ENCODE measurements around the gene ACOX1.

DNA sequence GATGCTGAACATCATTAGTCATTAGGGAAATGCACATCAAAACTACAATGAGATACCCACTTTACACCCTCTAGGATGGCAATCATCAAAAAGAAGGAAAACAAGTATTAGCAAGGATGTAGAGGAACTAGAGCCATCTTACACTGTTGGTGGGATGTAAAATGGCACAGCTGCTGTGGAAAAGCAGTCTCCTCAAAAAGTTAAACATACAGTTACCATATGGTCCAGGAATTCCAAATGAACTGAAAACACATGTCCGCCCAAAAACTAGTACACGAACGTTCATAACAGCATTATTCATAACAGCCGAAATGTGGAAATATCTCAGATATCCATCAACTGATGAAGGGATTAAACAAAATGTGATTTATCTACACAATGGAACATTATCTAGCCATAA lies 45.2 kb downstream of the ACOX1 start:
- TF ChIP-seq, protein P1, sequence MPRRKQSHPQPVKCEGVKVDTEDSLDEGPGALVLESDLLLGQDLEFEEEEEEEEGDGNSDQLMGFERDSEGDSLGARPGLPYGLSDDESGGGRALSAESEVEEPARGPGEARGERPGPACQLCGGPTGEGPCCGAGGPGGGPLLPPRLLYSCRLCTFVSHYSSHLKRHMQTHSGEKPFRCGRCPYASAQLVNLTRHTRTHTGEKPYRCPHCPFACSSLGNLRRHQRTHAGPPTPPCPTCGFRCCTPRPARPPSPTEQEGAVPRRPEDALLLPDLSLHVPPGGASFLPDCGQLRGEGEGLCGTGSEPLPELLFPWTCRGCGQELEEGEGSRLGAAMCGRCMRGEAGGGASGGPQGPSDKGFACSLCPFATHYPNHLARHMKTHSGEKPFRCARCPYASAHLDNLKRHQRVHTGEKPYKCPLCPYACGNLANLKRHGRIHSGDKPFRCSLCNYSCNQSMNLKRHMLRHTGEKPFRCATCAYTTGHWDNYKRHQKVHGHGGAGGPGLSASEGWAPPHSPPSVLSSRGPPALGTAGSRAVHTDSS (tag by site-specific recombination; IDR thresholded peaks at IDR 0.05): no peak
- TF ChIP-seq, protein P2, sequence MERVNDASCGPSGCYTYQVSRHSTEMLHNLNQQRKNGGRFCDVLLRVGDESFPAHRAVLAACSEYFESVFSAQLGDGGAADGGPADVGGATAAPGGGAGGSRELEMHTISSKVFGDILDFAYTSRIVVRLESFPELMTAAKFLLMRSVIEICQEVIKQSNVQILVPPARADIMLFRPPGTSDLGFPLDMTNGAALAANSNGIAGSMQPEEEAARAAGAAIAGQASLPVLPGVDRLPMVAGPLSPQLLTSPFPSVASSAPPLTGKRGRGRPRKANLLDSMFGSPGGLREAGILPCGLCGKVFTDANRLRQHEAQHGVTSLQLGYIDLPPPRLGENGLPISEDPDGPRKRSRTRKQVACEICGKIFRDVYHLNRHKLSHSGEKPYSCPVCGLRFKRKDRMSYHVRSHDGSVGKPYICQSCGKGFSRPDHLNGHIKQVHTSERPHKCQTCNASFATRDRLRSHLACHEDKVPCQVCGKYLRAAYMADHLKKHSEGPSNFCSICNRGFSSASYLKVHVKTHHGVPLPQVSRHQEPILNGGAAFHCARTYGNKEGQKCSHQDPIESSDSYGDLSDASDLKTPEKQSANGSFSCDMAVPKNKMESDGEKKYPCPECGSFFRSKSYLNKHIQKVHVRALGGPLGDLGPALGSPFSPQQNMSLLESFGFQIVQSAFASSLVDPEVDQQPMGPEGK (tag by site-specific recombination; IDR thresholded peaks at IDR 0.05): no peak
- no peak for TF ChIP-seq TCF7L2 (IDR thresholded peaks at IDR 0.05; ENCODE audit: borderline replicate concordance, low read depth, low read length)
- TF ChIP-seq, protein P3, sequence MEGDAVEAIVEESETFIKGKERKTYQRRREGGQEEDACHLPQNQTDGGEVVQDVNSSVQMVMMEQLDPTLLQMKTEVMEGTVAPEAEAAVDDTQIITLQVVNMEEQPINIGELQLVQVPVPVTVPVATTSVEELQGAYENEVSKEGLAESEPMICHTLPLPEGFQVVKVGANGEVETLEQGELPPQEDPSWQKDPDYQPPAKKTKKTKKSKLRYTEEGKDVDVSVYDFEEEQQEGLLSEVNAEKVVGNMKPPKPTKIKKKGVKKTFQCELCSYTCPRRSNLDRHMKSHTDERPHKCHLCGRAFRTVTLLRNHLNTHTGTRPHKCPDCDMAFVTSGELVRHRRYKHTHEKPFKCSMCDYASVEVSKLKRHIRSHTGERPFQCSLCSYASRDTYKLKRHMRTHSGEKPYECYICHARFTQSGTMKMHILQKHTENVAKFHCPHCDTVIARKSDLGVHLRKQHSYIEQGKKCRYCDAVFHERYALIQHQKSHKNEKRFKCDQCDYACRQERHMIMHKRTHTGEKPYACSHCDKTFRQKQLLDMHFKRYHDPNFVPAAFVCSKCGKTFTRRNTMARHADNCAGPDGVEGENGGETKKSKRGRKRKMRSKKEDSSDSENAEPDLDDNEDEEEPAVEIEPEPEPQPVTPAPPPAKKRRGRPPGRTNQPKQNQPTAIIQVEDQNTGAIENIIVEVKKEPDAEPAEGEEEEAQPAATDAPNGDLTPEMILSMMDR (tag by site-specific recombination; IDR thresholded peaks at IDR 0.05): no peak
- TF ChIP-seq ZNF501 (tag by site-specific recombination; IDR thresholded peaks at IDR 0.05): no peak
- no peak for TF ChIP-seq SETDB1 (IDR thresholded peaks at IDR 0.05; ENCODE audit: insufficient read length, low read length)
- TF ChIP-seq, protein P4, sequence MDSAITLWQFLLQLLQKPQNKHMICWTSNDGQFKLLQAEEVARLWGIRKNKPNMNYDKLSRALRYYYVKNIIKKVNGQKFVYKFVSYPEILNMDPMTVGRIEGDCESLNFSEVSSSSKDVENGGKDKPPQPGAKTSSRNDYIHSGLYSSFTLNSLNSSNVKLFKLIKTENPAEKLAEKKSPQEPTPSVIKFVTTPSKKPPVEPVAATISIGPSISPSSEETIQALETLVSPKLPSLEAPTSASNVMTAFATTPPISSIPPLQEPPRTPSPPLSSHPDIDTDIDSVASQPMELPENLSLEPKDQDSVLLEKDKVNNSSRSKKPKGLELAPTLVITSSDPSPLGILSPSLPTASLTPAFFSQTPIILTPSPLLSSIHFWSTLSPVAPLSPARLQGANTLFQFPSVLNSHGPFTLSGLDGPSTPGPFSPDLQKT (IDR thresholded peaks at IDR 0.05; ENCODE audit: borderline replicate concordance, low read depth, low read length): no peak
- TF ChIP-seq, protein P5, sequence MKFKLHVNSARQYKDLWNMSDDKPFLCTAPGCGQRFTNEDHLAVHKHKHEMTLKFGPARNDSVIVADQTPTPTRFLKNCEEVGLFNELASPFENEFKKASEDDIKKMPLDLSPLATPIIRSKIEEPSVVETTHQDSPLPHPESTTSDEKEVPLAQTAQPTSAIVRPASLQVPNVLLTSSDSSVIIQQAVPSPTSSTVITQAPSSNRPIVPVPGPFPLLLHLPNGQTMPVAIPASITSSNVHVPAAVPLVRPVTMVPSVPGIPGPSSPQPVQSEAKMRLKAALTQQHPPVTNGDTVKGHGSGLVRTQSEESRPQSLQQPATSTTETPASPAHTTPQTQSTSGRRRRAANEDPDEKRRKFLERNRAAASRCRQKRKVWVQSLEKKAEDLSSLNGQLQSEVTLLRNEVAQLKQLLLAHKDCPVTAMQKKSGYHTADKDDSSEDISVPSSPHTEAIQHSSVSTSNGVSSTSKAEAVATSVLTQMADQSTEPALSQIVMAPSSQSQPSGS (tag by site-specific recombination; IDR thresholded peaks at IDR 0.05; ENCODE audit: low read depth): no peak
- TF ChIP-seq ZBTB7A (tag by site-specific recombination; IDR thresholded peaks at IDR 0.05; ENCODE audit: low read depth): no peak
- no peak for TF ChIP-seq SP2 (tag by site-specific recombination; IDR thresholded peaks at IDR 0.05)
- TF ChIP-seq KLF10 (tag by site-specific recombination; IDR thresholded peaks at IDR 0.05): no peak
- TF ChIP-seq ZNF747 (tag by site-specific recombination; IDR thresholded peaks at IDR 0.05): no peak
- TF ChIP-seq, protein P6, sequence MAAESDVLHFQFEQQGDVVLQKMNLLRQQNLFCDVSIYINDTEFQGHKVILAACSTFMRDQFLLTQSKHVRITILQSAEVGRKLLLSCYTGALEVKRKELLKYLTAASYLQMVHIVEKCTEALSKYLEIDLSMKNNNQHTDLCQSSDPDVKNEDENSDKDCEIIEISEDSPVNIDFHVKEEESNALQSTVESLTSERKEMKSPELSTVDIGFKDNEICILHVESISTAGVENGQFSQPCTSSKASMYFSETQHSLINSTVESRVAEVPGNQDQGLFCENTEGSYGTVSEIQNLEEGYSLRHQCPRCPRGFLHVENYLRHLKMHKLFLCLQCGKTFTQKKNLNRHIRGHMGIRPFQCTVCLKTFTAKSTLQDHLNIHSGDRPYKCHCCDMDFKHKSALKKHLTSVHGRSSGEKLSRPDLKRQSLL (tag by site-specific recombination; IDR thresholded peaks at IDR 0.05): no peak
- no peak for TF ChIP-seq SP3 (tag by site-specific recombination; IDR thresholded peaks at IDR 0.05)

All from HEK293 (cell line).